Mucosa of rectum (tissue), 2 donors: Measurements from ENCODE around the gene GRK5.

Source experiments
- H3K27ac ChIP-seq, 2 donors: one replicate each; pipeline ENCODE4 v1.7.0; 2013; ENCODE audit warnings: inconsistent platforms in 2 of 2, low read depth in 2 of 2, low read length in 2 of 2
- H3K27me3 ChIP-seq, 2 donors: one replicate each; pipeline ENCODE4 v1.7.0; 2013; ENCODE audit warnings: low read length in 2 of 2; ENCODE audit not compliant: control insufficient read depth in 2 of 2, insufficient read depth in 2 of 2
- H3K36me3 ChIP-seq, 2 donors: one replicate each; pipeline ENCODE4 v1.7.0; 2013; ENCODE audit warnings: low read length in 2 of 2; ENCODE audit not compliant: control insufficient read depth in 2 of 2, insufficient read depth in 2 of 2
- H3K4me1 ChIP-seq, 2 donors: one replicate each; pipeline ENCODE4 v1.7.0; 2013; ENCODE audit warnings: low read length in 2 of 2, mild to moderate bottlenecking in 1 of 2; ENCODE audit not compliant: control insufficient read depth in 2 of 2, insufficient read depth in 2 of 2
- H3K4me3 ChIP-seq, 2 donors: one replicate each; pipeline ENCODE4 v1.7.0; 2013; ENCODE audit warnings: low read length in 2 of 2
- H3K9ac ChIP-seq, 2 donors: one replicate each; pipeline ENCODE4 v1.7.0; 2013; ENCODE audit warnings: low read length in 2 of 2, low read depth in 1 of 2, mild to moderate bottlenecking in 1 of 2
- H3K9me3 ChIP-seq, 2 donors: one replicate each; pipeline ENCODE4 v1.7.0; 2013; ENCODE audit warnings: low read length in 2 of 2; ENCODE audit not compliant: control insufficient read depth in 2 of 2
- donor health status: healthy.
- donor health status: Normal muscosa, but diverticular disease.

Gene GRK5

DNA sequence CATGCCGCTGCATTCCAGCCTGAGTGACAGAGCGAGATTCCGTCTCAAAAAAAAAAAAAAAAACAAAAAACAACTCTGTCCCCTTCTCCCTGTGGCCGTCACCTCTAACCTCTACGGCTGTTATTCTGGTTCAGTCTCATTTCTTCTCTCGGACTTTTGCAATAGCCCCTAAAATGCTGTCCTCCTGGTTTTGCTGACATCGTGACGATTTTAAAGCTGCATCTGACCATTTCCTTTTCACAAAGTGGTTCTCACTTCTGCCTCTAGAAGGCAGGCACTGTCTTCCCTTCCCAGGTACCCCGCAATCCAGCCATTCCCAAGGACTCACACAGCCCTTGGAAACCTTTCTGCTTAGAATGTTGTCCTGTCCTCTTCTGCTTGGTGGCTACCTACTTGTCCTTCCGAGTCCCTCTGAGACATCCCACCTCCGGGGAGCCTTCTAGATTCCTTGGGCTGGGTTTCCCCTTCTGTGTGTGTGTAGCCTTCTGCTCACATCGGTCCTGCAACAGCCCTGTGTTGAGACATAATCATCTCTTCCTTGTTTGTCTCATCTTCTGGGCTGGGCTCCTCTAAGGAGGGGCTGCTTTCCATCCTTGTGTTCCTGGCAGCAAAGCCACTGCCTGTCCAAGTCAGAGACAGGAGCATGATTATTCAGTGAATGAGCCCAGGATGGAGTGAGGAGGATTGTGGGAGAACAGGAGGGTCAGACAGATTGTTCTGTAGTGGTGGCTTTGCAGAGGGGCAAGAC is 83.1 kb downstream of the GRK5 start:
- Histone ChIP-seq H3K27me3 (no peaks in the 10 kb centered on the region), H3K9me3 (no peaks in the 10 kb centered on the region), H3K4me1 (peaks cover 9 to 14% of the 10 kb centered on the region in 2 donors), H3K27ac (no peak overlapping the region), H3K36me3 (no peaks in the 10 kb centered on the region), H3K4me3 (no peak overlapping the region), H3K9ac (no peak overlapping the region)

DNA sequence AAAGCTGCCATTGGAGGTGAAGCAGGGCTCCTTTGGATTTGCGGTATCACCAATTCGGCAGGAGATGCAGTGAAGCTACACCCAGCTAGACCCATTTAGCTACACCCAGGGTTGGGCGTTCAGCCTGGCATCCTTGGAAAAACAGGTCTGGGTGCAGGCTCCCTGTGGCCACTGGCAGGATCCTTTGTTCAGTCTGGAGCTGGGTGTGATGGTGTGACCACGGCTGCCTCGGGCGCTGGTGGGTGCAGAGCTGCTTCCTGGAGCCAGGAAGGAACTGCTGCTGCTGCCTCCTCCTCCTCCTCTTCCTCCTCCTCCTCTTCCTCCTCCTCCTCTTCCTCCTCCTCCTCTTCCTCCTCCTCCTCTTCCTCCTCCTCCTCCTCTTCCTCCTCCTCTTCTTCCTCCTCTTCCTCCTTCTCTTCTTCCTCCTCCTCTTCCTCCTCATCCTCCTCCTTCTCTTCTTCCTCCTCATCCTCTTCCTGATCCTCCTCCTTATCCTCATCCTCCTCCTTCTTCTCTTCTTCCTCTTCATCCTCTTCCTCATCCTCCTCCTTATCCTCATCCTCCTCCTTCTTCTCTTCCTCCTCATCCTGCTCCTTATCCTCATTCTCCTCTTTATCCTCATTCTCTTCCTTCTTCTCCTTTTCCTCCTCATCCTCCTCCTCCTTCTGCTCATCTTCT is 84.0 kb downstream of the GRK5 start:
- peaks cover 6 to 14% of the 10 kb centered on the region in 2 donors for H3K4me1 ChIP-seq
- no peaks in the 10 kb centered on the region for H3K36me3 ChIP-seq
- H3K4me3 ChIP-seq: no peak overlapping the region
- no peaks in the 10 kb centered on the region for H3K9me3 ChIP-seq
- no peak overlapping the region for H3K27ac ChIP-seq
- no peaks in the 10 kb centered on the region for H3K27me3 ChIP-seq
- H3K9ac ChIP-seq: no peak overlapping the region

DNA sequence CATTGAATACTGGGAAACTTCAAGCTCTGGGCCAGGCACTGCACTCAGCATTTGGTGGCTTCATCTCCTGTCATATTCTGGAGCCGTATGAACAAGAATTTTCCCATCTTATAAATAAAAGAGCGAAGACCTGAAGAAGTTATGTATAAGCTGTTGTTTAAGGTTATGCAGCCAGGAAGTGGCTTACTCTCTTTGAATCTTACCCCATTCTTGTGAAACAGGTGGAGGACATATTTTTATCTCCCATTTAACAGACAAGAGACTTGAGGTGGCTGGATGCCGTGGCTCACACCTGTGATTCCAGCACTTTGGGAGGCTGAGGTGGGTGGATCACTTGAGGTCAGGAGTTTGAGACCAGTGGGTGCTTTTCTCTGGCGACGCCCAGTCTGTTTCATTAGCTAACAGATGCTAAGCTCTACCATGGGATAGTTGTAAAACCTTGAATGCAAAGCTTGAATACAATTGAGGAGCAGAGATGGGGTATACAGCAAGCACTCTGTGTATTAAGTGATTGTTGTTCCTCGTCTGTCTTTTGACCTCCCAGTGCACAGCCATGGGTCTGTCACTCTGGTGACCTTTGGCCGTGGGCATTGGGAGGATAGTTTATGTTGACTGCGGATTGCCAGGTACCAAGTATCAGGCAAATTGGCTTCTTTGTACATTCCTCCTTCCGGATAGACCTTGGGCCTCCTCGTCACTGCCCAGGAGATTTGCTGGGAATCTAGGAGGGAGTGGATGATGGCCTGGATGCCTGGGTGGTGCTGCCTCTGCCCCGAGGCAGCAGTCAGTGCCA is 85.8 kb downstream of the GRK5 start:
- no peaks in the 10 kb centered on the region for H3K36me3 ChIP-seq
- H3K4me1 ChIP-seq: peaks cover 6 to 14% of the 10 kb centered on the region in 2 donors
- H3K4me3 ChIP-seq: no peak overlapping the region
- no peak overlapping the region for H3K27ac ChIP-seq
- H3K27me3 ChIP-seq: no peaks in the 10 kb centered on the region
- no peak overlapping the region for H3K9ac ChIP-seq
- peaks cover 0 to 2% of the 10 kb centered on the region in 2 donors for H3K9me3 ChIP-seq

DNA sequence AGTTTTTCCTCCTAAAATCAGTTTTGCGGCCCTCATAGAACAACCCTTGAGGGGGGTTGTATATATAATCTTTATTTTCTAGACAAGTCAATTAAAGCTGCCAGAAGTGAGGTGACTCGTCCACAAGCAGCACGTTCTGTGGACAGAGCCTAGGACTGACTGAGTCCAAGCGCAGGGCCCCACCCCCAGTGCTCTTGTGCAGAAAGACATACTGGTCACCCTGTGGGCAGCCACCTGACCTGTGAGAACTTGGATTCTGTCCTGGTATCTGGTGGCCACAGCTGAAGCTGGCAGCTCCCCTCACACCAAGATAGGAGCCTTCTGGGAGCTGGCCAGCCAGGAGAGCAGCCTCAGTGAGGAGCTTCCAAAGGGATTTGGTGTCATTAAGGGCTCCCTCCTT is 89.3 kb downstream of the GRK5 start:
- Histone ChIP-seq H3K36me3 (no peaks in the 10 kb centered on the region), H3K4me1 (no peaks in the 10 kb centered on the region), H3K27me3 (no peaks in the 10 kb centered on the region), H3K9me3 (peaks cover 0 to 2% of the 10 kb centered on the region in 2 donors), H3K4me3 (no peak overlapping the region), H3K27ac (no peak overlapping the region), H3K9ac (no peak overlapping the region)

DNA sequence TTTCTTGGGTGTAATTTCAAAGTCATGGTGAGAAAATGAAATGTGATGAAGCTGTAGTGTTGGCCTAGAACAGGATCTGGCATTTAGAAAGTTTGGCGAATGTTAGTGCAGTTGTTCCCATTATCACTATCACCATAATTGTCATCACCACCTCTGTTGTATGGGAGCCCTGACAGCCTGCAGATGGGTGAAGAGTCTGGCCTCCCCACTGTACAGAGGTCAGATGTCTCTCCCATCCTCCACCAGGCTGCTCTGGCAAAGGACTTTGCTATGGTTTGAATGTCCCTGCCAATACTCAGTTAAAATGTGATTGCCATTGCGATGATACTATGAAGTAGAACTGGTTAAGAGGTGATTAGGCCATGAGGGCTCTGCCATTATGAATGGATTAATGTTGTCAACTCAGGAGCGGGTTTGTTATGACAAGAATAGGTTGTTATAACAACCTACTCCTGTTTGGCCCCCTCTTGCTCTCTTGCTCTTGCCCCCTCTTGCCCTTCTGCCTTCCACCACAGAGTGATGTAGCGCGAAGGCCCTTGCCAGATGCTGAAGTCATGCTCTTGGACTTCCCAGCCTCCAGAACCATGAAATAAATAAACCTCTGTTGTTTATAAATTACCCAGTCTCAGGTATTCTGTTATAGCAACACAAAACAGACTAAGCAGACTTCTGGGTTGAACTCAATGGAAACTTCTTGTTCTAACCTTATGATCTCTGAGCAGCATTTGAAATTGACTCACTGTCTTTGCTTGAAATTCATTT is 90.0 kb downstream of the GRK5 start:
- H3K4me3 ChIP-seq: no peak overlapping the region
- no peaks in the 10 kb centered on the region for H3K36me3 ChIP-seq
- H3K4me1 ChIP-seq: no peaks in the 10 kb centered on the region
- no peak overlapping the region for H3K27ac ChIP-seq
- peaks cover 0 to 2% of the 10 kb centered on the region in 2 donors for H3K9me3 ChIP-seq
- H3K9ac ChIP-seq: no peak overlapping the region
- H3K27me3 ChIP-seq: no peaks in the 10 kb centered on the region

DNA sequence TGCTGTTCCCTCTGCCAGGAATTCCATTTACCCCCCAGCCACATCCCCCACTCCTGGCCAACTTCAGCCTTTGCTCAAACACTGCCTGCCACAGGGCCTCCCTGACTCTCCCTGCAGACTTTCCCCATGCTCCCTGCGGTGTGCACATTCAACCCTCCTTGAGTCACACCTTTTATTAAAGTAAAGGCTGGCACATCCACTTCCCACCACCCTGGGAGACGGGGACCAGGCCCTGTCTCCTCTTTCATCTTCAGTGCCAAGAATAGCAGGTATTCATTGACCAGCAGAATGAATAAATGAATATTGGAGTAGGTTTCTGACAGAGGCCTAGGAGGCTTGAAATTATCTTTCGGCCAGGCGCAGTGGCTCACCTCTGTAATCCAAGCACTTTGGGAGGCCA is 91.4 kb downstream of the GRK5 start:
- no peak overlapping the region for H3K9ac ChIP-seq
- peaks cover 0 to 2% of the 10 kb centered on the region in 2 donors for H3K9me3 ChIP-seq
- no peak overlapping the region for H3K4me3 ChIP-seq
- no peaks in the 10 kb centered on the region for H3K27me3 ChIP-seq
- no peak overlapping the region for H3K27ac ChIP-seq
- H3K36me3 ChIP-seq: no peaks in the 10 kb centered on the region
- peaks cover 0 to 5% of the 10 kb centered on the region in 2 donors for H3K4me1 ChIP-seq

DNA sequence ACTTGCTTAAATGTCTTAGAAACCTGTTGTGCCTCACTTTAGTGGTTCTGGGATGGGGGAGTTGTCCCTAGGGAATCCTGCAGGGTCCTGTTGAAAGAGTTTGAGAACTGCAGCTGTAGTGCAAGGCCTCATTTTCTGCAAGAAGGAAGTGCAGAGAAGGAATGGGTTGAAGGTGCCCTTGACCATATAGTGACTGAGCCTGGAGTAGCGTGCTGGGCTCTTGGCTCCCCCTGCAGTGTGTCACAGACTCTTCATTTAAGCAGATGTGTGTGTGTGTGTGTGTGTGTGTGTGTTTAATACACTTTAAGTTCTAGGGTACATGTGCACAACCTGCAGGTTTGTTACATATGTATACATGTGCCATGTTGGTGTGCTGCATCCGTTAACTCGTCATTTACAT is 92.2 kb downstream of the GRK5 start:
- H3K27me3 ChIP-seq: no peaks in the 10 kb centered on the region
- peaks cover 0 to 2% of the 10 kb centered on the region in 2 donors for H3K9me3 ChIP-seq
- H3K4me1 ChIP-seq: peaks cover 0 to 5% of the 10 kb centered on the region in 2 donors
- no peak overlapping the region for H3K4me3 ChIP-seq
- H3K36me3 ChIP-seq: no peaks in the 10 kb centered on the region
- H3K9ac ChIP-seq: no peak overlapping the region
- H3K27ac ChIP-seq: no peak overlapping the region

DNA sequence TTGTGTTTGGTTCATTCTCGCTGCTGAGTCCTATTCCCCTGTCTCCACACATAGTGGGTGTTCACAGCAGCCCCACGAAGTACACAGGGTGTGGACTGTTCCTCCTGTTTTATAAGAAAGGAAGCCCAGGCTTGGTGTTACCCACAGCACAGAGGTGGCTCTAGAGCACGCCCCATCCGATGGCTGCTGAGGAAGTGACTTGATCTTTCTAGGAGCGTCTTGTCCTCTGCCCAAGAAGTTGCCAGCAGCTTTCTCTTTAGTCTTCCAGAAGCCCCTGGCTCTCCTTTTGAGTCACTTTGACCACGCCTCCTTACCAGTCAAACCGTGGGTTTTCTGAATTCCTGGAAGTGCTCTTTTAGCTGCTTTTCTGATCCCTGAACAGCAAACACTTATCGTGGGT is 94.0 kb downstream of the GRK5 start:
- Histone ChIP-seq H3K4me3 (no peak overlapping the region), H3K9me3 (peaks cover 0 to 2% of the 10 kb centered on the region in 2 donors), H3K27ac (peak overlapping the region in 1 of 2 donors; percentile 35), H3K27me3 (no peaks in the 10 kb centered on the region), H3K9ac (no peak overlapping the region), H3K4me1 (peaks cover 1 to 5% of the 10 kb centered on the region in 2 donors), H3K36me3 (no peaks in the 10 kb centered on the region)

DNA sequence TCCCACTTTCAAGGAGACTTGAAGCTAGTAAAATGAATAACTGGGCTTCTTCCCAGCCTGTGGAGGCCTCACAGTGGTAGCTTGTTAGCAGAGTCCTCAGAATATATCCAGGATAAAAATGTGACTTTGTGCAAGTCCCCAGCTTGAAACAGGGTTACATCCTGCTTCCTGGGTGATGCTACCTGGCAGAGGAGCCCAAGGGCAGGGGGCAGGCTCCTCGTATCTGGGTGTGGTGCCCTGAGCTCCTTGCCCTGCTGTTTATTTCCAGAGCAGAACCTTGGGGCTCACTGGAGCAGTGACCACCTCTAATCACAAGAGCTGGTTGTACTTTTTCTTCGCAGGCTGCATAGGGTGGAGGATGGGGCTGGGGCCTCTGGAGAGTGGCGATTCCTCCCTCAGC is 94.8 kb downstream of the GRK5 start:
- Histone ChIP-seq H3K27ac (peak overlapping the region in 1 of 2 donors; percentile 35), H3K4me3 (no peak overlapping the region), H3K9ac (no peak overlapping the region), H3K27me3 (no peaks in the 10 kb centered on the region), H3K4me1 (peaks cover 3 to 13% of the 10 kb centered on the region in 2 donors), H3K36me3 (no peaks in the 10 kb centered on the region), H3K9me3 (peaks cover 0 to 2% of the 10 kb centered on the region in 2 donors)
